Activated naive CD8-positive, alpha-beta T cell treated with anti-CD3 and anti-CD28 coated beads, Interleukin-2, amount 10 ng/mL, durations not matched to agents 7 days and 5 days (primary cell): Measurements from ENCODE around the gene SIAH2. TPM values are rescaled to one million over a fixed set of nuclear protein-coding genes. Genes with fewer than 3 reads are reported as not detected.
"Not testable (repeated sequence)": the region's sequence is repeated elsewhere in the genome, so short reads cannot be mapped to it uniquely, and the experiment has no call there.

Source experiments
- ATAC-seq: fragments of 150-1000 bp; cut with Tn5 transposase; one replicate; pipeline ENCODE4 v1.10.0; 2021; ENCODE audit warnings: low read depth, moderate library complexity
- POLR2A ChIA-PET: fragments of 350-600 bp; sonication (Branson Sonifier 250); formaldehyde crosslinking; loops from one replicate; lab custom pipeline; 2021; ENCODE audit warnings: antibody characterized with exemption; lab: Charles Lee
- DNase-seq: peaks from one replicate; pipeline ENCODE4 v3.0.0; 2021
- H3K27ac Mint-ChIP-seq: one replicate; pipeline ENCODE4 v1.8.0; 2022; ENCODE audit warnings: mild to moderate bottlenecking, mixed read lengths
- H3K27me3 Mint-ChIP-seq: one replicate; pipeline ENCODE4 v1.8.0; 2022; ENCODE audit warnings: mild to moderate bottlenecking, moderate library complexity, mixed read lengths
- H3K36me3 Mint-ChIP-seq: one replicate; pipeline ENCODE4 v1.8.0; 2021; ENCODE audit warnings: mild to moderate bottlenecking, mixed read lengths
- H3K4me1 Mint-ChIP-seq: one replicate; pipeline ENCODE4 v1.8.0; 2021; ENCODE audit warnings: mixed read lengths
- H3K4me3 Mint-ChIP-seq: one replicate; pipeline ENCODE4 v1.8.0; 2022; ENCODE audit warnings: mild to moderate bottlenecking, moderate library complexity, mixed read lengths
- H3K9me3 Mint-ChIP-seq: one replicate; pipeline ENCODE4 v1.8.0; 2021; ENCODE audit warnings: mixed read lengths
- total RNA-seq, 2 experiments: library from RNA; stranded (reverse); gene quantifications; one replicate each; pipeline ENCODE4 v1.2.3, GENCODE V29; 2021

Gene SIAH2
- total RNA-seq = 10 to 100 TPM; 28.3 TPM

GRCh38 chr3:150763122-150763840 is at the start of gene SIAH2:
Gene SIAH2 (minus strand): TSS chr3:150763169. CDS start chr3:150762849, 320 bp downstream.
- H3K9me3 Mint-ChIP-seq = no peaks in the 10 kb centered on the region
- H3K4me3 Mint-ChIP-seq = peak within 1 kb of the TSS; percentile 99
- peak within 1 kb of the TSS; percentile 99 for H3K27ac Mint-ChIP-seq
- POLR2A ChIA-PET = interaction anchor here (0.6 to 6.8 kb wide), 35 partner anchors 10 to 1481 kb away, joined by 3 to 85 read pairs (median 5); partner anchors contain the start of genes EIF2A, ERICH6, GPR171 and SELENOT
- ATAC-seq (peak; percentile 81), DNase-seq (peak; percentile 95)
- H3K27me3 Mint-ChIP-seq = no peaks in the 10 kb centered on the region
- peaks cover 32% of the 10 kb centered on the region for H3K4me1 Mint-ChIP-seq
- peaks cover 9% of the 10 kb centered on the region for H3K36me3 Mint-ChIP-seq

- no peaks in the 10 kb centered on the region for H3K36me3 Mint-ChIP-seq
- H3K4me3 Mint-ChIP-seq = no peak overlapping the region
- no peak overlapping the region for H3K27ac Mint-ChIP-seq
- DNase-seq (no peak), ATAC-seq (no peak)
- no peaks in the 10 kb centered on the region for H3K4me1 Mint-ChIP-seq
- no peaks in the 10 kb centered on the region for H3K9me3 Mint-ChIP-seq
- POLR2A ChIA-PET = no interaction called here
- H3K27me3 Mint-ChIP-seq = peaks cover 8% of the 10 kb centered on the region
These were observed 49.0 kb upstream of the SIAH2 start for GRCh38 chr3:150811984-150812383.

GRCh38 chr3:150810641-150811040 is 47.7 kb upstream of the SIAH2 start:
- POLR2A ChIA-PET = interaction anchor here (0.6 kb wide), 1 partner anchor 21 kb away, joined by 3 read pairs; no protein-coding TSS in a partner anchor
- Mint-ChIP-seq H3K4me3 (no peak overlapping the region), H3K27ac (no peak overlapping the region), H3K36me3 (no peaks in the 10 kb centered on the region), H3K4me1 (no peaks in the 10 kb centered on the region), H3K9me3 (no peaks in the 10 kb centered on the region), H3K27me3 (peaks cover 11% of the 10 kb centered on the region)
- no peak for ATAC-seq
- no peak for DNase-seq

GRCh38 chr3:150806185-150806835 is 43.3 kb upstream of the SIAH2 start:
- Mint-ChIP-seq H3K4me1 (no peaks in the 10 kb centered on the region), H3K36me3 (no peaks in the 10 kb centered on the region), H3K27ac (no peak overlapping the region), H3K4me3 (no peak overlapping the region), H3K9me3 (no peaks in the 10 kb centered on the region), H3K27me3 (peaks cover 16% of the 10 kb centered on the region)
- DNase-seq (no peak), ATAC-seq (no peak)
- POLR2A ChIA-PET = no interaction called here

- peaks cover 16% of the 10 kb centered on the region for H3K27me3 Mint-ChIP-seq
- H3K9me3 Mint-ChIP-seq = no peaks in the 10 kb centered on the region
- DNase-seq (no peak), ATAC-seq (no peak)
- H3K36me3 Mint-ChIP-seq = no peaks in the 10 kb centered on the region
- no peak overlapping the region for H3K4me3 Mint-ChIP-seq
- POLR2A ChIA-PET = no interaction called here
- no peaks in the 10 kb centered on the region for H3K4me1 Mint-ChIP-seq
- no peak overlapping the region for H3K27ac Mint-ChIP-seq
These were observed 42.4 kb upstream of the SIAH2 start for GRCh38 chr3:150805354-150805753.

- ATAC-seq = no peak
- H3K36me3 Mint-ChIP-seq = no peaks in the 10 kb centered on the region
- H3K4me1 Mint-ChIP-seq = peaks cover 1% of the 10 kb centered on the region
- H3K9me3 Mint-ChIP-seq = no peaks in the 10 kb centered on the region
- H3K27me3 Mint-ChIP-seq = peaks cover 16% of the 10 kb centered on the region
- H3K27ac Mint-ChIP-seq = no peak overlapping the region
- H3K4me3 Mint-ChIP-seq = no peak overlapping the region
- POLR2A ChIA-PET = interaction anchor here (0.6 kb wide), 1 partner anchor 226 kb away, joined by 3 read pairs; no protein-coding TSS in a partner anchor
- no peak for DNase-seq
These were observed 40.5 kb upstream of the SIAH2 start for GRCh38 chr3:150803440-150803985.

GRCh38 chr3:150800722-150801121 is 37.8 kb upstream of the SIAH2 start:
- H3K27me3 Mint-ChIP-seq = peaks cover 12% of the 10 kb centered on the region
- H3K4me1 Mint-ChIP-seq = peaks cover 7% of the 10 kb centered on the region
- POLR2A ChIA-PET = no interaction called here
- no peaks in the 10 kb centered on the region for H3K36me3 Mint-ChIP-seq
- H3K27ac Mint-ChIP-seq = no peak overlapping the region
- no peaks in the 10 kb centered on the region for H3K9me3 Mint-ChIP-seq
- no peak for ATAC-seq
- DNase-seq = no peak
- no peak overlapping the region for H3K4me3 Mint-ChIP-seq

GRCh38 chr3:150798122-150798618 is 35.2 kb upstream of the SIAH2 start:
- H3K27me3 Mint-ChIP-seq = peaks cover 7% of the 10 kb centered on the region

GRCh38 chr3:150797155-150797554 is 34.2 kb upstream of the SIAH2 start:
- H3K27me3 Mint-ChIP-seq = peaks cover 6% of the 10 kb centered on the region
- no peak overlapping the region for H3K4me3 Mint-ChIP-seq
- POLR2A ChIA-PET = no interaction called here
- DNase-seq (no peak), ATAC-seq (no peak)
- no peaks in the 10 kb centered on the region for H3K36me3 Mint-ChIP-seq
- no peak overlapping the region for H3K27ac Mint-ChIP-seq
- peaks cover 7% of the 10 kb centered on the region for H3K4me1 Mint-ChIP-seq
- no peaks in the 10 kb centered on the region for H3K9me3 Mint-ChIP-seq

More at GRCh38 chr3:150798122-150798618, 35.2 kb upstream of the SIAH2 start:
- Mint-ChIP-seq H3K4me1 (peaks cover 7% of the 10 kb centered on the region), H3K27ac (no peak overlapping the region), H3K4me3 (no peak overlapping the region), H3K36me3 (no peaks in the 10 kb centered on the region), H3K9me3 (no peaks in the 10 kb centered on the region)
- ATAC-seq (no peak), DNase-seq (no peak)
- POLR2A ChIA-PET = interaction anchor here (0.6 kb wide), 1 partner anchor 213 kb away, joined by 6 read pairs; no protein-coding TSS in a partner anchor

GRCh38 chr3:150796527-150796926 is 33.6 kb upstream of the SIAH2 start:
- H3K4me3 Mint-ChIP-seq, H3K36me3 Mint-ChIP-seq, H3K27me3 Mint-ChIP-seq, H3K27ac Mint-ChIP-seq, H3K4me1 Mint-ChIP-seq, DNase-seq, H3K9me3 Mint-ChIP-seq, POLR2A ChIA-PET, ATAC-seq: not testable (repeated sequence)

GRCh38 chr3:150793641-150794040 is 30.7 kb upstream of the SIAH2 start:
- H3K4me1 Mint-ChIP-seq = peaks cover 5% of the 10 kb centered on the region

GRCh38 chr3:150790629-150791028 is 27.7 kb upstream of the SIAH2 start:
- H3K4me3 Mint-ChIP-seq = no peak overlapping the region
- no peaks in the 10 kb centered on the region for H3K36me3 Mint-ChIP-seq
- H3K4me1 Mint-ChIP-seq = peaks cover 4% of the 10 kb centered on the region
- no peak for DNase-seq
- POLR2A ChIA-PET = no interaction called here
- no peaks in the 10 kb centered on the region for H3K9me3 Mint-ChIP-seq
- no peak overlapping the region for H3K27ac Mint-ChIP-seq
- no peak for ATAC-seq
- peaks cover 25% of the 10 kb centered on the region for H3K27me3 Mint-ChIP-seq

More at GRCh38 chr3:150793641-150794040, 30.7 kb upstream of the SIAH2 start:
- no peaks in the 10 kb centered on the region for H3K9me3 Mint-ChIP-seq
- H3K27ac Mint-ChIP-seq = no peak overlapping the region
- no peak for DNase-seq
- POLR2A ChIA-PET = no interaction called here
- H3K27me3 Mint-ChIP-seq = peaks cover 18% of the 10 kb centered on the region
- ATAC-seq = no peak
- H3K4me3 Mint-ChIP-seq = no peak overlapping the region
- no peaks in the 10 kb centered on the region for H3K36me3 Mint-ChIP-seq

- POLR2A ChIA-PET = interaction anchor here (0.6 kb wide), 1 partner anchor 21 kb away, joined by 3 read pairs; no protein-coding TSS in a partner anchor
These were observed 26.5 kb upstream of the SIAH2 start for GRCh38 chr3:150789451-150789850.

More at GRCh38 chr3:150789451-150789850, 26.5 kb upstream of the SIAH2 start:
- H3K27me3 Mint-ChIP-seq = peaks cover 23% of the 10 kb centered on the region
- DNase-seq (no peak), ATAC-seq (no peak)
- no peaks in the 10 kb centered on the region for H3K36me3 Mint-ChIP-seq
- peaks cover 4% of the 10 kb centered on the region for H3K4me1 Mint-ChIP-seq
- no peak overlapping the region for H3K4me3 Mint-ChIP-seq
- no peak overlapping the region for H3K27ac Mint-ChIP-seq
- H3K9me3 Mint-ChIP-seq = no peaks in the 10 kb centered on the region
